GM12878 (cell line): ENCODE measurements around the gene GZMM. TPM values are rescaled to one million over a fixed set of nuclear protein-coding genes. Genes with fewer than 3 reads are reported as not detected.

Source experiments
- BRCA1 ChIP-seq: IDR thresholded peaks from 2 replicates; pipeline ENCODE4 v1.6.1; 2011; ENCODE audit warnings: low read depth, low read length, improper control_type of control experiment
- CBX3 ChIP-seq: fragments of 200-600 bp; sonication (generic); IDR thresholded peaks from 2 replicates; pipeline ENCODE4 v1.6.1; 2016; ENCODE audit warnings: low read depth, borderline replicate concordance
- CEBPB ChIP-seq, 2 experiments: fragments of 150-350 bp in 1 of 2; IDR thresholded peaks; 2 replicates each; pipeline ENCODE4 v1.6.1; 2012 to 2014; ENCODE audit warnings: low read depth in 2 of 2, low read length in 2 of 2, borderline replicate concordance in 1 of 2, inconsistent platforms in 1 of 2
- CHD1 ChIP-seq: IDR thresholded peaks from 2 replicates; pipeline ENCODE4 v1.6.1; 2012; ENCODE audit warnings: low read depth, low read length, improper control_type of control experiment
- EP300 ChIP-seq, 2 experiments: fragments of 150-350 bp in 1 of 2; IDR thresholded peaks; 2 replicates each; pipeline ENCODE4 v1.6.1; 2011 to 2012; ENCODE audit warnings: low read depth in 2 of 2, low read length in 2 of 2, borderline replicate concordance in 1 of 2, improper control_type of control experiment in 1 of 2, inconsistent platforms in 1 of 2; ENCODE audit not compliant: control insufficient read depth in 1 of 2
- HDGF ChIP-seq: fragments of 450-650 bp; IDR thresholded peaks from 2 replicates; pipeline ENCODE4 v1.6.1; 2016; ENCODE audit warnings: antibody characterized with exemption
- JUNB ChIP-seq: IDR thresholded peaks from 2 replicates; pipeline ENCODE4 v1.6.1; 2016; ENCODE audit warnings: antibody characterized with exemption, mild to moderate bottlenecking
- KLF5 ChIP-seq: fragments of 450-650 bp; IDR thresholded peaks from 2 replicates; pipeline ENCODE4 v1.6.1; 2014; ENCODE audit warnings: mild to moderate bottlenecking; ENCODE audit not compliant: partially characterized antibody
- MYC ChIP-seq: IDR thresholded peaks from 2 replicates; pipeline ENCODE4 v1.6.1; 2011; ENCODE audit warnings: mild to moderate bottlenecking, low read length, moderate library complexity, inconsistent platforms; ENCODE audit not compliant: insufficient read depth, insufficient replicate concordance, insufficient read length, severe bottlenecking
- NFIC ChIP-seq: IDR thresholded peaks from 2 replicates; pipeline ENCODE4 v1.6.1; 2012; ENCODE audit warnings: low read depth, mild to moderate bottlenecking, inconsistent platforms, low read length, moderate library complexity
- PAX5 ChIP-seq: IDR thresholded peaks from 2 replicates; pipeline ENCODE4 v1.6.1; 2011; ENCODE audit warnings: low read depth, low read length, borderline replicate concordance
- RAD51 ChIP-seq: fragments of 450-650 bp; IDR thresholded peaks from 2 replicates; pipeline ENCODE4 v1.6.1; 2016; ENCODE audit warnings: moderate library complexity, mild to moderate bottlenecking, inconsistent platforms
- RCOR1 ChIP-seq: conservative IDR thresholded peaks from 2 replicates; pipeline ENCODE4 v1.6.1; 2012; ENCODE audit warnings: low read depth, low read length, improper control_type of control experiment
- SREBF2 ChIP-seq: IDR thresholded peaks from 2 replicates; pipeline ENCODE4 v1.6.1; 2012; ENCODE audit warnings: mild to moderate bottlenecking, low read length
- STAT3 ChIP-seq: IDR thresholded peaks from 2 replicates; pipeline ENCODE4 v1.6.1; 2011; ENCODE audit warnings: low read depth, low read length, improper control_type of control experiment
- ZNF217 ChIP-seq: fragments of 450-650 bp; IDR thresholded peaks from 2 replicates; pipeline ENCODE4 v1.6.1; 2017; ENCODE audit warnings: antibody characterized with exemption, mild to moderate bottlenecking
- polyA plus RNA-seq, 11 experiments: library from polyadenylated mRNA; depleted of rRNA in 4 of 11; unstranded in 6 of 11; stranded (reverse) in 5 of 11; fragments of >200 nt; fragmentation: Nextera tagmentation in 4 of 11; fragmentation: Illumina TruSeq in 1 of 11; extraction: Ambion mirVana in 4 of 11; extraction: Trizol in 1 of 11; gene quantifications; 1 replicate in 1 of 11; 2 replicates in 10 of 11; pipeline versions ENCODE4 v1.2.1 to v1.2.3, GENCODE V29; 2011 to 2016; ENCODE audit warnings: inconsistent platforms in 2 of 11, missing spikeins in 2 of 11, low read depth in 1 of 11
- total RNA-seq, 4 experiments: library from RNA; depleted of rRNA in 3 of 4; stranded (reverse); fragments of >200 nt in 3 of 4; fragmentation: Illumina TruSeq in 1 of 4; extraction: Trizol in 1 of 4; gene quantifications; 2 replicates each; pipeline versions ENCODE4 v1.2.1 to v1.2.3, GENCODE V29; 2013 to 2021
- TF ChIP-seq, protein P1 (sequence below): IDR thresholded peaks from 2 replicates; pipeline ENCODE4 v1.6.1; 2011; ENCODE audit warnings: low read depth, low read length, improper control_type of control experiment, borderline replicate concordance
- TF ChIP-seq, protein P2 (sequence below): IDR thresholded peaks from 2 replicates; pipeline ENCODE4 v1.6.1; 2012; ENCODE audit warnings: low read depth, low read length, improper control_type of control experiment
- TF ChIP-seq, protein P3 (sequence below): fragments of 450-650 bp; IDR thresholded peaks from 2 replicates; pipeline ENCODE4 v1.6.1; 2017; ENCODE audit warnings: low read depth, mild to moderate bottlenecking, moderate library complexity
- TF ChIP-seq, protein P4 (sequence below): IDR thresholded peaks from 2 replicates; pipeline ENCODE4 v1.6.1; 2012; ENCODE audit warnings: low read depth, low read length, improper control_type of control experiment
- TF ChIP-seq, protein P5 (sequence below): fragments of 450-650 bp; IDR thresholded peaks from 2 replicates; pipeline ENCODE4 v1.6.1; 2018; ENCODE audit warnings: borderline replicate concordance, mild to moderate bottlenecking; ENCODE audit not compliant: partially characterized antibody
- TF ChIP-seq, protein P6 (sequence below): IDR thresholded peaks from 2 replicates; pipeline ENCODE4 v1.6.1; 2012; ENCODE audit warnings: low read depth, low read length, improper control_type of control experiment

Gene GZMM
- total and polyA plus RNA-seq, 10 of the 15 experiments (the other 5 are each of a cell fraction or from before 2014, with no cell fraction given): 0.09 to 0.48 (median 0.23) TPM; not detected in 7

DNA sequence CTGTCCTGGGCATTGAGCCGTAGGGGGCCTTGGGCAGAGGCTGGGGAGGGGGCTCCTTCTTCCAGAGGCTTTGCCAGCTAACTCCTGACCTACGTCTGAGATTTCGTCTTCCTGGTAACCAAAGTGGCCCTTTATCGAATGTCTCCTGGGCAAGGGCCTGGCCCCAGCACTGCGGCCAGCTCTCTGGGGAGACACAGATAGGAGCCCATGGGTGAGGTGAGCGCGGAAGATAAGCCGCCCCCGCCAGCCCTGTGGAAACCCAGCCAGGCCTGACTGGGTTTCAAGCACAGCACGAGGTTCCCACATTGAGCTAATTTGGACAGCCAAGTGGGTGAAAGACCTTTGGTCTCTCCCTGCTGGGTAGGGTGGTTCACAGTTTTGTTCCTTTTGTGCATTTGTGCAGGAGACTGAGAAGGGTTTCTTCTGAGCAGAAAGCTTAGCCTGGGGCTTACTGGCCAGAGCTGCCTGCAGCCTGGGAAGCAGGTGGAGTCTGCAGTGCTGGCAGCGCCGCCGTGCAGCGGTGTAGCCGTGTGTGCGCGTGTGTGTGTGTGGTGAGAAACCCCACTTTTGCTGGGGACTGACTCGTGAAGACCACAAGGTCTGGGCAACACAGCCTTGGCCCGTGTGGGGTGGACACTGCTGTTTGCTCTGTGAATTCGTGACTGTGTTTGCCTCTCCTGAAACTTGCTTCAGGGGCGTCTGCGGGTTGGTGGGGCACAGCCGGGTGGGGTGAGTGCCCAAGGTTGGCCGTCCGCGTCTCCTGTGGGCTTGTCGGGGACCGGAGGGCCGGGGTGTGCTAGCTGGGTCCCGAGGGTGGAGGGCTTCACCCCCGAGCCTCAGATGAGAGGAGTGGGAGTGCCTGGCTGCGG, 31.0 kb downstream of the GZMM start (continued):
- TF ChIP-seq, protein P1, sequence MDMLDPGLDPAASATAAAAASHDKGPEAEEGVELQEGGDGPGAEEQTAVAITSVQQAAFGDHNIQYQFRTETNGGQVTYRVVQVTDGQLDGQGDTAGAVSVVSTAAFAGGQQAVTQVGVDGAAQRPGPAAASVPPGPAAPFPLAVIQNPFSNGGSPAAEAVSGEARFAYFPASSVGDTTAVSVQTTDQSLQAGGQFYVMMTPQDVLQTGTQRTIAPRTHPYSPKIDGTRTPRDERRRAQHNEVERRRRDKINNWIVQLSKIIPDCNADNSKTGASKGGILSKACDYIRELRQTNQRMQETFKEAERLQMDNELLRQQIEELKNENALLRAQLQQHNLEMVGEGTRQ: no peak
- TF ChIP-seq MYC: no peak
- TF ChIP-seq, protein P2, sequence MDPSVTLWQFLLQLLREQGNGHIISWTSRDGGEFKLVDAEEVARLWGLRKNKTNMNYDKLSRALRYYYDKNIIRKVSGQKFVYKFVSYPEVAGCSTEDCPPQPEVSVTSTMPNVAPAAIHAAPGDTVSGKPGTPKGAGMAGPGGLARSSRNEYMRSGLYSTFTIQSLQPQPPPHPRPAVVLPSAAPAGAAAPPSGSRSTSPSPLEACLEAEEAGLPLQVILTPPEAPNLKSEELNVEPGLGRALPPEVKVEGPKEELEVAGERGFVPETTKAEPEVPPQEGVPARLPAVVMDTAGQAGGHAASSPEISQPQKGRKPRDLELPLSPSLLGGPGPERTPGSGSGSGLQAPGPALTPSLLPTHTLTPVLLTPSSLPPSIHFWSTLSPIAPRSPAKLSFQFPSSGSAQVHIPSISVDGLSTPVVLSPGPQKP: no peak
- TF ChIP-seq, protein P3, sequence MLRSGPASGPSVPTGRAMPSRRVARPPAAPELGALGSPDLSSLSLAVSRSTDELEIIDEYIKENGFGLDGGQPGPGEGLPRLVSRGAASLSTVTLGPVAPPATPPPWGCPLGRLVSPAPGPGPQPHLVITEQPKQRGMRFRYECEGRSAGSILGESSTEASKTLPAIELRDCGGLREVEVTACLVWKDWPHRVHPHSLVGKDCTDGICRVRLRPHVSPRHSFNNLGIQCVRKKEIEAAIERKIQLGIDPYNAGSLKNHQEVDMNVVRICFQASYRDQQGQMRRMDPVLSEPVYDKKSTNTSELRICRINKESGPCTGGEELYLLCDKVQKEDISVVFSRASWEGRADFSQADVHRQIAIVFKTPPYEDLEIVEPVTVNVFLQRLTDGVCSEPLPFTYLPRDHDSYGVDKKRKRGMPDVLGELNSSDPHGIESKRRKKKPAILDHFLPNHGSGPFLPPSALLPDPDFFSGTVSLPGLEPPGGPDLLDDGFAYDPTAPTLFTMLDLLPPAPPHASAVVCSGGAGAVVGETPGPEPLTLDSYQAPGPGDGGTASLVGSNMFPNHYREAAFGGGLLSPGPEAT: peak; percentile 30; the same call in 1 of the 2 replicates
- no peak for TF ChIP-seq KLF5
- TF ChIP-seq RAD51: no peak
- no peak for TF ChIP-seq NFIC
- TF ChIP-seq, protein P4, sequence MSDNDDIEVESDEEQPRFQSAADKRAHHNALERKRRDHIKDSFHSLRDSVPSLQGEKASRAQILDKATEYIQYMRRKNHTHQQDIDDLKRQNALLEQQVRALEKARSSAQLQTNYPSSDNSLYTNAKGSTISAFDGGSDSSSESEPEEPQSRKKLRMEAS: peak; percentile 82
- TF ChIP-seq RCOR1: no peak
- TF ChIP-seq, protein P5, sequence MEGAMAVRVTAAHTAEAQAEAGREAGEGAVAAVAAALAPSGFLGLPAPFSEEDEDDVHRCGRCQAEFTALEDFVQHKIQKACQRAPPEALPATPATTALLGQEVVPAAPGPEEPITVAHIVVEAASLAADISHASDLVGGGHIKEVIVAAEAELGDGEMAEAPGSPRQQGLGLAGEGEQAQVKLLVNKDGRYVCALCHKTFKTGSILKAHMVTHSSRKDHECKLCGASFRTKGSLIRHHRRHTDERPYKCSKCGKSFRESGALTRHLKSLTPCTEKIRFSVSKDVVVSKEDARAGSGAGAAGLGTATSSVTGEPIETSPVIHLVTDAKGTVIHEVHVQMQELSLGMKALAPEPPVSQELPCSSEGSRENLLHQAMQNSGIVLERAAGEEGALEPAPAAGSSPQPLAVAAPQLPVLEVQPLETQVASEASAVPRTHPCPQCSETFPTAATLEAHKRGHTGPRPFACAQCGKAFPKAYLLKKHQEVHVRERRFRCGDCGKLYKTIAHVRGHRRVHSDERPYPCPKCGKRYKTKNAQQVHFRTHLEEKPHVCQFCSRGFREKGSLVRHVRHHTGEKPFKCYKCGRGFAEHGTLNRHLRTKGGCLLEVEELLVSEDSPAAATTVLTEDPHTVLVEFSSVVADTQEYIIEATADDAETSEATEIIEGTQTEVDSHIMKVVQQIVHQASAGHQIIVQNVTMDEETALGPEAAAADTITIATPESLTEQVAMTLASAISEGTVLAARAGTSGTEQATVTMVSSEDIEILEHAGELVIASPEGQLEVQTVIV: no peak
- no peak for TF ChIP-seq CEBPB (IDR thresholded peaks at IDR 0.05; ENCODE audit: borderline replicate concordance in 1 of 2, low read depth in 2 of 2, low read length in 2 of 2)
- TF ChIP-seq, protein P6, sequence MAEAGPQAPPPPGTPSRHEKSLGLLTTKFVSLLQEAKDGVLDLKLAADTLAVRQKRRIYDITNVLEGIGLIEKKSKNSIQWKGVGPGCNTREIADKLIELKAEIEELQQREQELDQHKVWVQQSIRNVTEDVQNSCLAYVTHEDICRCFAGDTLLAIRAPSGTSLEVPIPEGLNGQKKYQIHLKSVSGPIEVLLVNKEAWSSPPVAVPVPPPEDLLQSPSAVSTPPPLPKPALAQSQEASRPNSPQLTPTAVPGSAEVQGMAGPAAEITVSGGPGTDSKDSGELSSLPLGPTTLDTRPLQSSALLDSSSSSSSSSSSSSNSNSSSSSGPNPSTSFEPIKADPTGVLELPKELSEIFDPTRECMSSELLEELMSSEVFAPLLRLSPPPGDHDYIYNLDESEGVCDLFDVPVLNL: no peak
- peak; percentile 68 for TF ChIP-seq HDGF
- no peak for TF ChIP-seq CHD1
- no peak for TF ChIP-seq JUNB
- no peak for TF ChIP-seq BRCA1
- TF ChIP-seq CBX3: no peak
- TF ChIP-seq STAT3: no peak
- TF ChIP-seq EP300 (IDR thresholded peaks at IDR 0.05; ENCODE audit: borderline replicate concordance in 1 of 2, control insufficient read depth in 1 of 2, low read depth in 2 of 2, low read length in 2 of 2): peak in 1 of 2 experiments; percentile 17; a peak in 1 of 4 replicates
- TF ChIP-seq ZNF217: no peak
- TF ChIP-seq PAX5: peak; percentile 93
- no peak for TF ChIP-seq SREBF2
